Limb (tissue), 2 donors: ENCODE data around the gene GNG14.
"Not testable (repeated sequence)": the region's sequence is repeated elsewhere in the genome, so short reads cannot be mapped to it uniquely, and the experiment has no call there.

Source experiments
- DNase-seq, 2 donors: peaks; one replicate each; pipeline ENCODE4 v3.0.0-alpha.2; 2016; ENCODE audit errors: extremely low spot score in 2 of 2

The GNG14 gene

DNA sequence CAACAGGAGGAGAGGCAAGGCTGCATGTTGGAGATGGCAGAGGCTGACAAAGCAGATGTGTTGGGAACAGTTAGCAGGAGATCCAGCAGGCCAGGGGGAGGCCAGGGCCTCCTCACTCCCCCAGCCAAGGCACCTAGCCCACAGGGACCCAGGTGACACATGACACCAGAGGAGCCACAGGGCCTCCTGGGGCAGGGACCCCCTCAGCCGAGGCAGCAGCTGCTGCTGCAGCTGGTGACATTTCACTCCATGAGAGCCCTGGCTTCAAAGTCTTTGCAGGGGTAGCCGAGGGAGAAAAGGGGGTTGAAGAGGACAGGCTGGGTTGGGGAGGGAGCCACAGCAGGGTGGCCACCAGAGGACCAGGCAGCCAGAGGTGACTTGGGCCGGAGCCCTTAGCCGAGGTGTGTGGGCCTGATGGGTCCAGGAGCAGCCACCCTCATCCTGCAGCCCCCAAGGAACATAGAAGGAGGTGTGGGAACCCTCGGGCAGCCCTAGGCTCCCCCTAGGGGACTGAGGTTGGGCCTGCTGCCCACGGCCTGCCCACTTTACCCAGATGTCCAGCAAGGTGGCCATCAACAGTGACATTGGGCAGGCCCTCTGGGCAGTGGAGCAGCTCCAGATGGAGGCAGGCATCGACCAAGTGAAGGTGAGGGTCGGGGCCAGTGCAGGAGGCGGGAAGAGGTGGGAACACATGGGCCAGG is at the start of gene GNG14:
Gene GNG14 (plus strand): TSS at position 503 of the 701 bp plus-strand sequence. CDS start 51 bp downstream, at position 554.
- peak in 1 of 2 donors; percentile 32 for DNase-seq

DNA sequence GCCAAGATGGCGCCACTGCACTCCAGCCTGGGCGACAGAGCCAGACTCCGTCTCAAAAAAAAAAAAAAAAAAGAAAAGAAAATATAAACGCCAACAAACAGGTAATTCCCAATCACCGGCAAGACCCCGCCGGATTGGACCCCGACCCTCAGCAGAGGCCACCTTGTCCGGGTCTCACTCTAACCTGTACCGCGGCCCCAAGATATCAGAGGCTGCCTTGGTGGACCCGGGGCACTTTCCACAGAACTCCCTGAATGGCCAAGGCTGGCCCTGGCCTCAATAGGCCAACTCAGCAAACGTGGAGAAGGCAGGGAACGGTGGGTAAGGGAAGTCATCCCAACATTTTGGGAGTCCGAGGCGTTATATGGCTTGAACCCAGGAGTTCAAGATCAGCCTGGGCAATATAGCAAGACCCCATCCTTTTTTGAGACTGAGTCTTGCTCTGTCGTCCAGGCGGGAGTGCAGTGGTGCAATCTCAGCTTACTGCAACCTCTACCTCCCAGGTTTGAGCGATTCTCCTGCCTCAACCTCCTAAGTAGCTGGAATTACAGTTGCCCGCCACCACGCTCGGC is 49.1 kb upstream of the GNG14 start:
- DNase-seq = no peak

DNA sequence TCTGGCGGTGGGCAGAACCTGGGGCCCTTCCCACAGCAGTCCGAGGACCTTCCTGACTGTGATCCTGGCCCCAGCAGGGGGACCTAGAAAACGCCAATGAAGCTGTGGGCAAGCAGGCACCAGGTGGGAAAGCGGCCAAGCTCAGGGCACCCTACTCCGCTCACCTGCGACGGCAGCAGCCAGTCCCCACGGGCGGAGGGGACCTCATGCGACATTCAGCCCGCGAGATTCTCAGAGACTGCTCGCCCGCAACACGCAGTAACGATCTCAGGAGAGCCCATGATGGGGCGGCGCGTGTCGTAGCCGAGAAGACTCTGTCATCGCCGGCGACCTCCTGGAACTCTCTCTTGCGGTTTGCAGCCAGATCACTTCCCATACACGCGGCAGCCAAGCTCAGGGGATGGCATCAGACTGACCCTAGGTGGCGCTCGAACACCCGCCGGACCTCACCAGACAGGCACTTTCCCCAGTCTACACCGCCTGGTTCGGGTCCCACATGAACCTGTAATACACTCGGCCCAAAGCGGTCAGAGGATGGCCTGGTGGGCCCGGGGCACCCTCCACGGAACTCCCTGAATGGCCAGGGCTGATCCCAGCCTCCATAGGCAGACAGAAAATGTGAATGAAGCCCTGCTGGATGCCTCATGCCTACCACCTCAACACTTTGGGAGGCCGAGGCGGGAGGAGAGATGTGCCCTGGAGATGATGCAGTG is 47.7 kb upstream of the GNG14 start:
- peak; percentile 51 to 82 for DNase-seq

DNA sequence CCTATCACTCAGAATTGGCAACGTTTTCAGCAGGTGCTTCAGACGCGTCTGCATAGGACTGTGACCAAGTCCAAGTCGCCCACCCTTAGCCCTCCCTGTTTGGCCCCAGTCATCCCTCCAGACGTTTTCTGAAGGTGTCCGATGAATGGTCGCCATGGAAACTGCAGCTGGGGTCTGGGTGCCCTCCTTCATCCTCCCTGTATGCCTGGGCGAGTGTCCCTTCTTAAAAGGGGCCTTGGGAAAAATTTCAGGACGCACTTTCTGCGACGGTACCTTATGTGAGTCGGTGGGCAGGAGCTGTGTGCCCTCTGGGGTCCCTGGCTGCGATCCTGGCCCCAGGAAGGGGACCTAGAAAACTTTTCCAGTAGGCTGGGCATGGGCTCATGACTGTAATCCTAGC is 46.3 kb upstream of the GNG14 start:
- no peak for DNase-seq

DNA sequence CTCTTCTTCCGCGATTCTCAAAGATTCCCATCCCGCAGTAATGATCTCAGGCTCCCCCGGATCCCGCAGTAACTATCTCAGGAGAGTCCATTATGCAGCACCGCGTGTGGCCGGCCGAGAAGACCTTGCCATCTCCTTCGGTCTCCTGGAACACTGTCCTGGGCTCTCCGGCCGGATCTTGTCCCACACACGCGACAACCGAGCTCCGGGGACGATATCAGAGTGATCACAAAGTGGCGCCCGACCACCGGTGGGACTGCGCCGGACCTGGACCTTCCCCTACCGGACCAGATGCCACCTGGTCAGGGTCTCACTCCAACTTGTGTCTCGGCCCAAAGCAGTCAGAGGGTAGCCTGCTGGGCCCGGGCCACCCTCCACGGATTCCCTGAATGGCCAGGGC is 45.3 kb upstream of the GNG14 start:
- DNase-seq = no peak

DNA sequence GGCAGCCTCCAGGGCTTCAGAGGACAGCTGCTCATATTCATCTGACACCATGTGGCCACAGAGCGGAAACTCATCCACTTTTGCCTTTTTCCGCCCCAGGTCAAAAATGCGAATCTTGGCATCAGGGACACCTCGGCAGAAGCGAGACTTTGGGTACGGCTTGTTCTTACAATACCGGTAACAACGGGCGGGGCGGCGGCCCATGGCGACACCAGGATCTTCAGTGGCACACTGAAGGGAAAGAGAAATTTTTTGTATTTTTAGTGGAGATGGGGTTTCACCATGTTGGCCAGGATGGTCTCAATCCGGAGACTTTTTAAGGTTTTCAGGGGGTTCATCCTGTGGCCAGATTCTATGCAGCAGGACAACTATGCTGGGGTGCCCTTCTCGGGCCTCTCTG is 44.1 kb upstream of the GNG14 start:
- not testable (repeated sequence) for DNase-seq

DNA sequence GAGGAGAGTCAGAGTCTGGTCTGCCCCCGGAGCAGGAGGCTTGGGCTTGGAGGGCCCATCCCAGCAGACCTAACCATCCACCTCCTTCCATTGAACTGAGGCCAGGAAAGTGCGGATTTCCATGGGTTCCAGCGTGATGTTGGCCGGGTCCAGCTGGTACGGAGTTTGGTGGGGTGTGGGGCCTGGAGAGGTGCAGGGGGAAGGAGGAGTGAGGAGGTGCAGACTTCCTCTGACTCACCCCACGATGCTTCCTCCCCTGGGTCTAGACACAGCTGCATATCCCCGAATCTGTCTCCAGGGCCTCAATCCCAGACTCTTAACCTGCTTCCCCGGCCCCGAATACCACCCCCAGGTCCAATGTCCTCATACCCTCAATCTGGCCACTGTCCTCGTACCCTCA is 41.2 kb upstream of the GNG14 start:
- no peak for DNase-seq

DNA sequence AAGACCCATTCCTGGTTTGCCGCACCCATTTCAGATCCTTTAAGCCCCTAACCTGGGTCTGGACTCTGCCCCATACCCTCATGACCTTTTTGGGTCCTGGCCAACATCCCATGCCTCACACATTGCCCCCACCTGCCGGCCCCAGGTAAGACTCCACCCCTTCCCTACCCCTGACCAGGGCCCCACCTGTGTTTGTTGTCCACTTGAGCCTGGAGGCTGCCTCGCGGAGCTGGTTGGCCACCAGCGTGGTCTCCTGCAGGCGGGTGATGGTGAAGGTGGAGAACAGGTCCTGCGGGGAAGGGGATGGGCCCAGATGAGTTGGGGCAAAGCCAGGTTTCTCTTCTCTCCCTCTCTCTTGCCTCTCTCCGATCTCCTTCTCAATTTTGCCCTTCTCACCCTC is 40.8 kb upstream of the GNG14 start:
- DNase-seq = no peak

DNA sequence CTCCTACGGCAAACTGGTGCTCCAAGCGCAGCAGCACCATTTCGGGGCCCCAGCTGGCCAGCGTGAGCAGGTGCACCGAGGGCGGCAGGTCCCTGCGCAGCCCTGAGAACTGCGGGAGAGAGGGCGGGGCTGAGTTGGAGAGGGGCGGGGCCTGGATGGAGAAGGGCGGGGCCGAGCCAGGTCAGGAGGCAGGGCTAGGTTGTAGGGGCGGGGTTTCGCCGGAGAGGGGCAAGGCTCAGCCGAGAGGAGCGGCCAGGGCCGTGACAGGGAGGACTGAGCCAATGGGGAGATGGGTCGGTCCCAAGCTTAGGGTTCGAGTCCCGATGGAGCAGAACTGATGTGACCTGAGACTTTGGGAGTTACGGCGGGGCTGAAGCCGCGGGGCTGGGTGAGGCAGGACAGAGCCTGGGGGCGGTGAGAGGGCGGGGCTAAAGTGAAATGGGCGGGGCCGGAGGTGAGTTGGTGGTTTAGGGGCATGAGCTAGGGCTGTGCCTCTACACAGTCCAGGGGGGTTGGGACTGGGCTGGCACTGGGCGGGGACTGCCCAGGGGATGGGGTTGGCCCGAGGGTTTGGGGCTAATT is 40.2 kb upstream of the GNG14 start:
- peak in 1 of 2 donors; percentile 66 for DNase-seq

DNA sequence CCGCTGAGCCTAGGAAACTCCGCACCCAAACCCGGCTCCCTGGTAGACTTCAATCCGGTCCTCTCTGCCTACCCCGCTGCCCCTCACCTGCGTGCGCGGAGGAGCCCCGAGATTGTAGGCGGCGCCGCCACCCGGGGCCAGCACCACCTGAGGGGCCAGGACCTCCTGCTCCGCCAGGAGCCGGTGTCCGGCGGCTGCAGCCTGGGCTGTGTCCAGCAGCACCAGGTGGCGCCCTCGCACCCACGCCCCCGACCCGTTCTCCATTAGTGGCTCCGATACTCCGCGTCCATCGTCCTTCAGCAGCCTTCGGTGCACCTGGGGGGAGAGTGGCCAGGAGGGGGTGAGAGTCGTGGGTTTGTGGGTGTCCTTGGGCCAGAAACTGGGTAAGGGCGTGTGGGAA is 39.7 kb upstream of the GNG14 start:
- DNase-seq = no peak

DNA sequence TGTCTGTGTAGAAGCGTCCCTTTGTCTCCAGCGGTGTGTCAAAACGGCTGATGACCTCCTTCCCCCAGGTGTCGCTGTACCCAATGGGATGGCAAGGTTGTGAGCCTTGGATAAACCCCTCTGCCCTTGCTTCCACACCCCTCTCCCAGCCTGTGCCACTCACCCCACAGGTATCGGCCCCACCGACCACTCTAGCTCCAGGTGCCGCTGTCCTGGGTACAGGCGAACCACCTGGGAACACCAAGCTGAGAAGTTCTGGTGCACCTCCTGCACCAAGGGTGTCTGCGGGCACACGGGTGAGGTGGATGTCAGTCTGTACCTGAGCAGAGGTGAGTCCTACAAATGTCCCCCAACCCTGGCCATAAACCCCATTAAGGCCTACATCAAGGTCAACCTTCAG is 37.9 kb upstream of the GNG14 start:
- DNase-seq = no peak

DNA sequence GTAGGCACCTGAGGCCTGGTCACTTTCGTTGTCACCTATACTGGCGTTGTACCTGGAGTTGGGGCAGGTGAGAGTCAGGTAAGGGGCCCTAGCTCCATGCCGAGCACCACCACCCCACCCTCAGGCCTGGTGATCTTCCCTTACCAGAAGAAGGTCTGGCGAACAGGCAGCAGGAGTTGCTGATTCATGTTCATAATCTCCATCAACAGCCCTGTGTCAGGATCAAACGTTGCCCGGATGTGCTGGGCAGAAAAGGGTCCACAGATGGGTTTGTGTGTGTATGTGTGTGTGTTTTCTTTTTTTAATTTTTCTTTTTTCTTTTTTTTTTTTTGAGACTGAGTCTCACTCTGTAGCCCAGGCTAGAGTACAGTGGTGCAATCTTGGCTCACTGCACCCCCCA is 35.6 kb upstream of the GNG14 start:
- DNase-seq = no peak

DNA sequence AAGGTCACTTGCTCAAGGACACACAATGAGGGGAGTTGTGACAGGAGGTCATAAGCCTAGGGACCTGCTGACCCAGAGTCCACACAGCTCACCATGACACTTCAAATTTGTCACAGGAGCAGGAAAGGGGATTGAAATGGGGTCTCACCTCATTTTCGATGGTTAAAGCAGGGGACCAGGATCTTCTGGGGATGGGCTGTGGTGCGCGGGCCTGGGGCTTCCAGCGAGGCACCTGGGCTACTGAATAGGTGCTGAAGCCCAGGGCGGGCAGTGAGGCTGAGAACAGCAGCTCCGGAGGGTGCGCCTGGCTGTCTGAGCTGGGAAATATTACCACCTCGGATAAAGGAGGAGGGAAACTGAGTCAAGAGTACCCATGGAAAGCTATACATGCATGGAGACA is 32.3 kb upstream of the GNG14 start:
- no peak for DNase-seq

DNA sequence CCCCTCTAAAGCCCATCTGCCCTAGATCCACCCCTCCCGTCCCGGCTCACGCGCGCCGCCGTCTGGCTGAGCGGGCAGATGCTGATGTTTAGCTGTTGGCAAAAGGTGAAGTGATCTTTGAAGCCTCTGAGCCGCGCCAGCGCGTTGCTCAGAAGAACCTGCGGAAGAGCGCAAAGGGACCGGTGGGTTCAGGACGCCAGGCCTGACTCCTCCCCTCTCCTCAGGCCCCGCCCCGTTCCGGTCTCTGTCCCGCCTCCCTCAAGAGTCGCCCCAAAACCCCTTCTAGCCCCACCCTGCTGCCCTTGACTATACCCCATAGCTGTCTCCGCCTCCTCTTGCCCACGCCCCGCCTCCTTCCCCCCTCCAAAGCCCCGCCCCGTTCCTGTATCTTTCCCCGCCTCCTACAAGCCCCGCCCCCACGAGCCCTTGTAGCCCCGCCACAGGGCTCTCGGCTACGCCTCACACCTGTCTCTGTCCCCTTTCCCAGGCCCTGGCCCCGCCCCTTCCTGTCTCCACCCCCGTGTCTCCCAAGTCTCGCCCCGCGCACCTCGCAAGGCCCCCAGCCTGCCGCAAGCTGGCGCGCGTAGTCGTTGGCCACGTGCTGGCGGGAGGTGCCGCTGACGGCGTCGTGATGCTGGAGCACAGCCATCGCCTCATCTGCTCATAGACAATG is 30.8 kb upstream of the GNG14 start:
- DNase-seq = no peak

DNA sequence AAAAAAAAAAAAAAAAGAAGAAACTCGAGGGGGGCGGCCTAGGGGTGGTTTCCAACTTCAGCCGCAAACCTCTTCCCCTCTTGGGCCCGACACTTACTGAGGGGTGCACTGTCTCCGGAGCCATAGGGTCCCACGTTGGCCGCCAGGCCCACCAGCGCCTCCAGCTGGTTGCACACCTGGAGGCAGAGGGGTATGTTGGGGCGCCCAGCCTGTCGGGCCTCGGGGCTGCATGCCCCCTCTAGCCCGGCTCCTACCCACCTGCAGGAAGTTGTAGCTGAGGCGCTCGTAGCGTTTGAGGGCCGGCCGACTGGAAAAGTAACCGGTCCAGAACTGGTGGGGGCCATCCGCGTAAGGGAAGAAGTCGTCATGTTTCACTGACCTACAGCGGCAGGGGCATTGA is 29.8 kb upstream of the GNG14 start:
- DNase-seq = no peak

DNA sequence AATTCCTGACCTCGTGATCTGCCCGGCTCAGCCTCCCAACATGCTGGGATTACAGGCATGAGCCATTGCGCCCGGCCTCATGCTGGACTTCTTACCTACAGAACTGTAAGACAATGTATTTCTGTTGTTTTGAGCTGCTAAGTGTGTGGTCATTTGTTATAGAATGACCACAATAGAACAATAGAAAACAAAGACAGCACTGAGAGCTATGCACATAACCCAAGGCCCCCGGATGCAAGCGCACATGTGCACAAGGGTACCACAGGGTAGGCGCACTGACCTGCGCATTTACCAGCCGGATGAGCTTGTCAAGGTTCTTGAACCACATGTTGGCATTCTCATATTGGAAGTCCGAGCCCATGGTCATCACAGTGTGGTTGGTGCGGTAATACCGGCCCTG is 26.8 kb upstream of the GNG14 start:
- DNase-seq = no peak

DNA sequence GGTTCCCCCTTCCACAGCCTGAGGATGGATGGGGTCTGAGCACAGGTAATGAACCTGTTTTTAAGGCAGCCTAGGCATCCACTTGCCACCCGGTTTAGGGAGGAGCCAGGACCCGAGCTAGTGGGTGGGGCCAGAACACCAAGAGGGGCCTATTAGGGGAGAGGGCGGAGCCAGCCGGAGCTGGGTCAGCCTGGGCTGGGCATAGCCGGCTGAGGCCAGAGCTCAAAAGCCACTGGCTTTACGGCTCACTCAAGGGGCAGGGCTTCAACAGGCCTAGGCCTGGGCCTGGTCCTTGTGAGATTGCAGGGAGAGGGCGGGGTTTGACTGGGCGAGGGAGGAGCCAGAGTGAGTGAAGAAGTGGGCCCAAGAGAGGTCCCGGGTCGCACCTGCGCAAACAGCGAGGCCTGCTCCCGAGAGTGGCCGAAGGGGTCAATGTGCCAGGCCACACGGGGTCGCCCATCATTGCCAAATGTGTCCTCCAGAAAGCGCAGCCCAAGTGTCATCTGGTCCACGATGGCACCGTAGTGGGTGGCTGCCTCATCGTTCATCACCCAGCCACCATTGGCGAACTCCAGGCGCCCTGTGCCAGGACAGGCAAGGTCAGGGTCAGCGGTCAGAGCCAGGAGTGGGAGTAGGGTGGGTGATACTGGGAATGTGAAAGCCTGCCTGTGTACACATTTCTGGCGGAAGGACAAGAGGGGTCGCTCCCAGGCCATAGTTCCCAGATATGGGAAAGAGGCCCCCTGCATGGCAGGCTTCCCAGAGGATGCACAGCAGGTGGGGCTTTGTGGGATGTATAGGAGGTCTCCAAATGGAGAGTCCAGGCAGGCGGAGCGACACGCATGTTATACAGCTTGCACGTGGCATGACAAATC is 23.2 kb upstream of the GNG14 start:
- DNase-seq = no peak

DNA sequence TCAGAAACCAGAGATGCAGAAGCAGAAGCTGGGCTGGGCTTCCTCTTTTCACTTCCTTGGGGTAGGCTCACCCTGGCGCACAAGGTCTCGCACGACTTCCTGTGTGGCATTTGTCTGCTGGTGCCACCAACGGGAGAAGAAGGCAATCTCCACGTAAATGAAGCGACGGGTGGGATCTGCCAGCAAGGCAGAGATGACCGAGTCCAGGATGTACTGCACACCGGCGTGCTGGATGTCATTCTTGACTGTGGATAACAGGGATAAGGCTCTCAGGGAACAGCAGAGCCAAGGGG is 22.6 kb upstream of the GNG14 start:
- peak in 1 of 2 donors; percentile 26 for DNase-seq

DNA sequence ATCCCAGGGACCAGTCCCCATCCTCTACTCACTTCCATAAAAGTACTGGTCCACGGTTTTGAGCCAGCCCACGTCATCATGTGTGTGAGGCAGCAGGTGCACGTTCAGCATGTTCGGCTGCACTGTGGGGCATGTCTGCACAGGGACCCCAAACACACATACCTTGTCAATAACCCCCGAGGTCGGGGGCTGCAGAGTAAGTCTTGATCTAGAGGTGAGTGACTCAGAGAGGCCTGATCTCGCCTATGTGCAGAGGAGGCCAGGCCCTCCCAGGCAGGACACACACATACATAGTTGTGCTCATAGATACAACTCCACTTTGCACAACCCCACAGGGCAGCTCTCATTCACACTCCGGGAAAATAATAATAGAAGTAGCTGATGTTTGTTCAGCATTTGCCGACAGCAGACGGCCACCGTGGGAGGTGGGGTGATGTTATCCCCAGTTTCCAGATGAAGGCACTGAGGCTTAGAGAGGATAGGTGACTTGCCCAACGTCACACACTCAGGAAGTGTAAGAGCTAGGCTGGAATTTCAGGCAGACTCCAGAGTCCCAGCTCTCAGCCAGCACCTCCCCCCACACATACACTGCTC is 22.0 kb upstream of the GNG14 start:
- DNase-seq = peak in 1 of 2 donors; percentile 26

DNA sequence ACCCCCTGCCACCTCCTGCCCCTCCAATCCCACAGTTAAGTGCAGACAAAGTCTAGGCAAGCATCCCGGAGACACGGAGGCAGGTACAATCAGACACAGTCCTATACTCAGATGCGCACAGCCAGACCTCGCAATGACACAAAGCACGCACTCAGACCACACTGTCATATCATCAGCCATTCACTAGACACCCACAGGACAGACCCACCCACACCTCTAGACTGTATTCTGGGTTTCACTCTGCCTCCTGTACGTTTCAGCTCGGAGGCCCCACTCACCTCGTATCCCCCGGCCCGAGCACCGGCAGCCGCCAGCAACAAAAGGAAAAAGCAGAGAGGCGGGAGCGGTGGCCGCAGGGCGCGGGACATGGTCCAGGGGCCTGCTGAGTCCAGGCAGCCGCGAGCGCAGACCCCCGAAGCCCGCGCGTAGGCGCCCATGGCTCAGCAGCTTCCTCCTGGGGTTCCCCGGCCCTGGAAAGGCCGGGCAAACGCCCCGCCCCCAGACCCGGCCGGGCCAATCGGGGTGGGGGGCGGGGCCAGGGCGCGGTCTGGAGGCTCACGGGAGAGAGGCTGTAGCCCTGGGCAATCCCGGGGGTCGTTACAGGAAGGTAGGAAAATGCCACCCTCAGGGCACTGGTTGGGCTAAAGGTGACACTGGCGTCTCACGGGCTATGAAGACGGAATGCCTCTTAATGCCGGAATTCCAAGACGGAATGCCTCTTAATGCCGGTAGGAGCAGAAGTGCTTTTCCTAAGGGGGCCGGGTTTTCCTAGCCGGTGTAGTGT is 21.3 kb upstream of the GNG14 start, which contains the start of the genes MAN2B1 and WDR83:
Gene MAN2B1 (minus strand): TSS at position 478 of the 784 bp plus-strand sequence. CDS start 41 bp downstream, at position 437.
Gene WDR83 (plus strand): TSS at position 543 of the 784 bp plus-strand sequence. CDS start 2,984 bp downstream, outside the sequence.
- peak; percentile 75 to 90 for DNase-seq
